ENCODE results near the gene ZNF500.

GRCh38 chr16:4713663-4714501, 53.1 kb downstream of the ZNF500 start:
- TF ChIP-seq BHLHE40 (IDR thresholded peaks at IDR 0.05; ENCODE audit: borderline replicate concordance): no peak
- TF ChIP-seq ARNT (IDR thresholded peaks at IDR 0.05): no peak
- no peak for TF ChIP-seq L3MBTL2 (conservative IDR thresholded peaks at IDR 0.05)
- no peak for TF ChIP-seq HDGF (IDR thresholded peaks at IDR 0.05; ENCODE audit: borderline replicate concordance)
- no peak for TF ChIP-seq FOXA1 (IDR thresholded peaks at IDR 0.05)
- no peak for TF ChIP-seq TARDBP (IDR thresholded peaks at IDR 0.05)
- no peak for TF ChIP-seq SP1 (IDR thresholded peaks at IDR 0.05)
- TF ChIP-seq SUZ12 (IDR thresholded peaks at IDR 0.05): no peak
- no peak for TF ChIP-seq FOXM1 (IDR thresholded peaks at IDR 0.05; ENCODE audit: borderline replicate concordance)
- no peak for TF ChIP-seq CTBP1 (IDR thresholded peaks at IDR 0.05; ENCODE audit: borderline replicate concordance)
- no peak for TF ChIP-seq PKNOX1 (IDR thresholded peaks at IDR 0.05)
- no peak for TF ChIP-seq NFRKB (IDR thresholded peaks at IDR 0.05)
- no peak for TF ChIP-seq FOXK2 (IDR thresholded peaks at IDR 0.05)
